T follicular helper cell (primary cell): ENCODE data around the gene PPARA.
A peak's percentile ranks its signal among the peaks of the same experiment; 100 is the strongest.

Experiments used
- DNase-seq: peaks from one replicate; pipeline ENCODE4 v3.0.0-alpha.2; 2020; ENCODE audit warnings: low read depth

The PPARA gene

DNA sequence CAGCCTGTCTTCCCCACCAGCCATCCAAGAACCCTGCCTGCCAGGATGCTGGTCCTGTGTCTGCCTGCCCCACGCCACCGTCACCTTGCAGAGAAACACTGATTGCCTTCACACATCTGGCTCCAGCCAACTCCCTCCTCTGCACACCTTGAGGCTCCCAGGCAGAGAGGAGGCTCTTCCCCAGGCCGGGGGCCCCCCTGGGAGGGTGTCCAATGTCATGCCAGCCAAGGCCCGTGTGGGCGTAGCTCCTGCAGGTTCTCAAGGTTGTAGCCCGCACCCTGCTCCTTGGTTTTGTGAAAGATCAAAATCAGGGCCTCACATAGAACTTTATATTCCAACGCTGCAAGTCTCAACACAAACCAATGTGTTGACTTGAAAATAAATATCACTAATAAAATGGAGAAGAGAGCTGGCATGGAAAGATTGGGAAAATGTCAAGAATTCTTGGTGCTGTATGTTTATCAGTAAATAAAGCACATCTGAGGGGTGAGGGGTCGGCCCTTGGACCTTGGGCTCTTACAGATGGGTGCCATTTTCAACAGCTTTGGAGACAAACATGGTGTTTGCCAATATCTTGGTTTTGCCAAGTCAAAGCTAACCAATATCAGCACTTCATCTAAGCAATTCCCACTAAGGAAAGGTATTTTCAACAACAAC lies 6.7 kb upstream of the PPARA start:
- no peak for DNase-seq

GRCh38 chr22:46145361-46145851 lies 4.9 kb upstream of the PPARA start:
- DNase-seq = no peak

- no peak for DNase-seq
These were observed 4.4 kb upstream of the PPARA start for GRCh38 chr22:46145896-46146295.

DNA sequence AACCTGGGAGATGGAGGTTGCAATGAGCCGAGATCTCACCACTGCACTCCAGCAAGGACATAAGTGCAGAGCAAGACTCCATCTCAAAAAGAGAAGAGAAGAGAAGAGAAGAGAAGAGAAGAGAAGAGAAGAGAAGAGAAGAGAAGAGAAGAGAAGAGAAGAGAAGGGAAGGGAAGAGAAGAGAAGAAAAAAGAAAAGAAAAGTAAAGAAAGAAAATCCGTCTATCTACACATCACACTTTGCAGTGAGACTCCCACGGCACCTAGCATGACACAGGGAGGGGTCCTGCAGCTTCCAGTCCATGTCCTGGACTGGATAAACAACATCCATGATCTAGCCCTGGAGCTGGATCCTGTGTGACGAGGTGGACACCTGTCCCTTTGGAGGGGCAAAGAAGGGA lies 4.0 kb upstream of the PPARA start:
- DNase-seq = no peak

GRCh38 chr22:46147061-46147460 lies 3.3 kb upstream of the PPARA start:
- no peak for DNase-seq

DNA sequence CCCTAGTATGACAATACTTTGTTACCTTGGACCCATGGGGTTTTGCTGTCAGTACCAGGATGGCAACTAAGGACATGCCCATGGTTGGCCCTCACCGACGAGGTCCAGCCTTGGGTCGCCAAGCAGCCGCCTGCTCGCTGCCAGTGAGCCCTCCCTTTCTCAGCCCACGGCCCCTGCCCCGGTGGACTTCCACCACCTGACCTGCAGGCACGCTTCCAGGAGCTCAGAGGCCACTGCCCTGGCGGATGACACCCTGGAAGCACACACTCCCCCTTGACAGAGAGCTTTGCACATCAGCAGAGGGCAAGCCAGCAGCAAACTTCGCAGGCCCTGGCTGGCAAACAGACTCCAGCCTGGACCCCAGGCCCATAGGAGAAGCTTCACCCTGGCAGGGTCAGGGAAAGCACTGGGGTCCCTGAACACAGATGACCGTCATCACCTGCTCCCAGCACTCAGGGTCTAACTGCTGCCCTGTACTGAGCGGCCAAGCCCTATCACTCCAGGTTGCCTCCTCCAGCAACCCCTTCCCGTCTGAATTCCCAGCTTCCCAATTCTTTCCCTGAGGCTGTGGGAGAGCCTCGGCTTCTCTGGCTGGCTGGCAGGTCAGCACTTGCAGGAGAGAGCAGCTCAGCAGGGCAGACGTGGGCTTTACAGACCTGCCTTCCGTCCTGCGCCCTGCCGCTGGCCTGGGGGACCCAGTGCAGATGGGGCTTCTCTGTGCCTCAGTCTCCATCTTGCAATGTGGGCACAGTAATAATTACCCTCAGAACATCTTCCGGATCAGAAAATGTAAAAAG lies 2.7 kb upstream of the PPARA start:
- DNase-seq = no peak

DNA sequence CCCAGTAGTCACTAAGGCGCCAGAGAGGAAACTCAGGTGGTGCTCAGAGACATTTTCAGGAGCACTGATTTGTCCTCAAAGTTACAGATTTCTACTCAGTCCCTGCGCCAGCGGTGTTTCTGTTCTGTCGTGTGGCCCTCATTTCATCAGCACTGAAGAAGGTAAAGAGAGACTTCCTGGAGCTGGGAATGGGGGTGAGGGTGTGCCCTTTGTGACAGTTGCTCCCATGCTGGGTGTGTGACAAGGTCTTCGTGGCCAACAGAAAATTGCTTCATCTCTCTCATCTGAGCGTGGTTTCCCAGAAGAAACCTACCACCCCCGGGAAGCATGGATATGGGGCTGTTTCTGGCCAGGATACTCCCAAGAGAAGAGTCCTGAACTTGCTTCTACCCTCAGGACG lies 2.0 kb upstream of the PPARA start:
- DNase-seq = no peak

- DNase-seq = no peak
These were observed 1.4 kb upstream of the PPARA start for GRCh38 chr22:46148816-46149511.

DNA sequence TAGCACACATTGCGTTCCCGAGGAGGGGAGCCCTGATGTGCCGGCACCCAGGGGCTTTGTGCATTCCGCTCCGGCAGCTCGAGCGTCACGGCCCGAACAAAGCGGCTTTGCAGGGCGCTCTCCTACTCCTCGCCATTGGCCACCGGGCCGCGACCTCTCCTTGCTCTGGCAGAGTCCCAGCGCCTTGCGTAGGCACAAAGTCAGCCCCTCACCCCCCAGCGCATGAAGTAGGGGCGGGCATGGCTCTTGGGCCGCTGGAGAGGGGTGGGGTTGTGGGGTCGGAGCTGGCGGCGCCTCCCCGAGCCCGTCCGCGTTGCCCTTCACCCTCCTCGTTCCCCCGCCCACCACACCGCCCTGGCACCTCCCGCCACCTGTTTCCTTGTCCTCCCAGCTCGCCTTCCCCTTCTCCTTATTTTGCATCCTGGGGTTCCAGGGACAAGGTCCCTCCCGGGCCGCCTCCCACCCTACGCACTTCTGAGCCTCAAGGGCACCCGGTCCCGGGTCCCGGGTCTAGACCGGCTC lies 753 bp upstream of the PPARA start:
- peak; percentile 7 for DNase-seq

DNA sequence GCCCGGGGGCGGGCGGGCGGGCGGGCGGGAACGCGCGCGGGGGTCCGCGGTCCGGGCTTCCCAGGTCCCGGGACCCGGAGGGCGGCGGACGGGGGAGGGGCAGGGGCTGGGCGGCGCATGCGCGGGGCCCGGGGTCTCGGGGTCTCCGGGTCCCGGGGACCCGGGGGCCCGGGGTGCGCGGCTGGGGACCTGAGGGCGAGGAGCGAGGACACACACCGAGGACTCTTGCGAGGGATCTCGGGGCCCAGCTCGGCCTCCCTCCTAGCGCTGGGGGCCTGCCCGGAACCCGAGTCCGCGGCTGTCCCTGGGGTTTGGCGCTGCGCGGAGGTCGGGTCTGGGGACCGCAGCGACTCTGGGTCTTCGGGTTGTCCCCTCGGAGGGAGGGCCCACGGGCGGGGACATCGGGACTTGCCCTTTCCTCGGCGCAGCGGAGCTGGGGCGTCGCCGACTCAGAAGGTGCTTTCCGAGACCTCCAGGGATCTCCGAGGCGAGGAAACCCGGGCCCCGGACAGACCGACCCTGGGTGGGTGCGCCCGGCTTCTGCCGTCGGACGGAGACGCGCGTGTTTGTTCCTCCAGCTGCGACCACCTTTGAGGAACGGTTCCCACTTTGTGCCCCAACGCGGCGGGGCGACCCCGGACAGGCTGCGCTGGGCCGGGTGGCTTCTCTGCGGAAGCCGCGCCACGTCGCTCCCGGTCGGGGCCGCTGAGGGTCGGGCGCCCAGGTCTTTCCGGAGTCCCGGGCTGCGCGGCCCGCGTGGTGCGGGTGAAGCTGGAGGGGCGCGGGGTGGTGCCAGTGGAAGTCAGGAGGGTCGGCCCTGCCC lies 540 bp downstream of the PPARA start:
- peak; percentile 25 for DNase-seq

GRCh38 chr22:46153930-46154329 lies 3.6 kb downstream of the PPARA start:
- no peak for DNase-seq

DNA sequence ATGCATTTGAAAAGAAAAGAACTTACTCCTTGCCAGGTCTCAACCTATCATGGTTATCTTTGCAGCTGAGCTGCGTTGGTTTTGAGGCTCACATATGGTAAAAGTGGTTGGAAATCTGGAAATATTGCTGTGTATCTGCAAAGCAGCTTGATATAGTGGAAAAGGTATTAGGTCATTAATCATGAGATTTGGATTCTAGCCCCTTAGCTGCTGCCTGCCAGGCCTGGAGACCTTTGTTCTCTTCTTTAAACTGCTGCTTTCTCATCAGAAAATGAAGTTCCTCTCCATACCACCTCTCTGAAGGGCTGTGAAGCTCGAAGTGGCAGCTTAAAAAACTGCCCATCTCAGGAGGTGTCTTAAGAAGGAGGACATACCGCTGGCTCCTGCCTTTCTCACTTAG lies 5.7 kb downstream of the PPARA start:
- DNase-seq = no peak

- DNase-seq = no peak
These were observed 8.0 kb downstream of the PPARA start for GRCh38 chr22:46158283-46158682.

DNA sequence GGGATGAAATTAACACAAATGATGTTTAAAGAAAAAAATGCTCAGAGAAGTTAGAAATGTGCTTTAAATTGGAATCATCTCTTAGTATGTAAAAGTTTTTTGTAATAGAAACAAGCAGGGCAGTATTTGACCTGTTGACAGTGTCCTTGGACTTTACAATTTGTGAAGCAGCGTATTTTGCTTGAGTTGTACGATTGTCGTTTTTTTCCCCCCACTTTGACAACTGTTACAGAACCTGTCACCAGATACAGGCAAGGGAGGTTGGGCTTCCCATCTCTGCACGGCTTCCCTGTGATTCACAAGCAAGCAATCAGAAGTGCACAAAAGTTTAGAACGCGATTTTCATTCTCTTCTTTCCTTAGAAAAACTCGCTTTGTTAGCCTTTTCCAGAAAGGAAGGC lies 8.9 kb downstream of the PPARA start:
- no peak for DNase-seq

- no peak for DNase-seq
These were observed 9.5 kb downstream of the PPARA start for GRCh38 chr22:46159777-46160176.

GRCh38 chr22:46162285-46162684 lies 12.0 kb downstream of the PPARA start:
- DNase-seq = no peak

DNA sequence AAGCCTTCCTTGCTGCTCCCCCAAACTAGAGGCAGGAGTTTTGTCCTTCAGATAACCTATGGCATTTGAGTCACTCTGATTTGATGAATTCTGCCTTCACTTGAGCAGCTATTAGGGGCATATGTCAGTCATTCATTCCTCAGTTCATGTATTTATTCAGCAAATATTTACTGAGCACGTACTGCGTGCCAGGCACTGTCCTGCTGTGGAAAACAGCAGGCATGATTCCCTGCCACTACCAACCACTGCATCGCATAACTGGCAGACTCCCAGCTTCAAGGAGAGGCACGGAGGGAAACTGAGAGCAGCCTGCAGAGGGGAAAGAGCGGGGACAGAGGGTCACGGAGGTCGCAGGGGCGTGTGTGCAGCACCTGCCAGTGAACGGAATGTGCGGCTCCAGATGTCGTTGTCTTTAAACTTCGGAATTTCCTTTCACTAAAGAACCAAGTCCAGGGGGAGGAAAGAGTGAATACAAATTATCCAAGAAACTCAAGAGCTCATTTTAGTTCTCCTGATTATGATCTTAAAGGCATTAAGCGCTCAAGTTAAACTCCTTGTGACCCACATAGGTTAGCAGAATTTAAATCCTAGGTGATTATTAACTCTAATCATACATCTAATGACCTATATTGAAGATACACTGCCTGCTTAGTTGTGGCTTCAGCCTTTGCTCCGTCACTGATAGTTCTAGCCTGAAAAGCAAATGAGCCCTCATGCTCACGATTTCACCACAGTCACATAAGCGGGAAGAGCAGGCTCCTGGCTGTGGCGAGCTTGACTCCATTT lies 12.6 kb downstream of the PPARA start:
- no peak for DNase-seq

DNA sequence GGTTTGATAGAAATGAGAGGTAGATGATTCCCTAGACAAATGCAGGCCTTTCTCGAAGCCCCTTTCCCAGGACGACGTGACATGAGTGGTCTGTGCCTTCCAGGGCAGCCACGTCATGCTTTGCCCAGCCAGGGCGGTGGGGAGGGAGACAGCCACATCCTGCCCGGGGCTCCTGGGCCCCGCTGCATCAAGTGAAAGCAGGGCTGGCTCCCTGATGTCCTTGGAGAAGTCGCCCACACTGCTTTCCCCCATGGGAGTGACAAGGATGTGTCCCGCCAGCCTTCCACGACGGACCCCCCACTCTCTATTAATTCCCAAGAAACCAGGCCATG lies 13.2 kb downstream of the PPARA start:
- no peak for DNase-seq

DNA sequence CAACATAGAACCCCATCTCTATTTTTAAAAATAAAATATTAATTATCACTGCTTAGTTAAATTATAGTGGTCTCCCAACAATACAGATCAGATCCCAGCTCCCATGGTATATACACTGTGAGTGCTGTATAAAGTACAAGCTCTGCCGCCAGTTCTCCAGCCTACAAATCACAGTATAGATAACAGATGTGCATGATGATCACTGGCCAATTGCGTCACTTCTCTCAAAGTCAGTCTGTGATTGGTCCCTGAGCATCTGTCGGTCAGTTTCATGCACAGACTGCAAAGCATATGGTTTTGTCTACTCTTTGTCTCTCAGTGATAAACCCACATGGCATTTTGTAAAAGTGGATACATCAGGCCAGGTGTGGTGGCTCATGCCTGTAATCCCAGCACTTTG lies 15.7 kb downstream of the PPARA start:
- no peak for DNase-seq

DNA sequence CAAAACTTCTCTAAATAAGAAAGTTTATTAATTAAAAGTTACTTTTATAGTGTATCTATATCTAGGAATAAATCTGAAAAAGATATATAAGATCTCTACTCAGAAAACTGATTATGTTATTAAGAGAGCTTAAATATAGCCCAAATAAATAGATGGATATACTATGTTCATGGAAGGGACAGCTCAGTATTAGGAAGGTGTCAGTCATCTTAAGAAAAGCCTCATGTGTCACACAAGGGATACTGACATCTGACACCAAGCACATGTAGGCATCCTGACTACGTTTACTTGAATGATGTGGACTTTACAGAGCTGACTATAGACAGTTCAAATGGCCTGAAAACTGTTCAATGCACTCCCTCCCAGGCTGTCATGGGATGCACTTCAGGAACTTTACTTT lies 19.3 kb downstream of the PPARA start:
- no peak for DNase-seq

- DNase-seq = no peak
These were observed 21.6 kb downstream of the PPARA start for GRCh38 chr22:46171940-46172339.
